H1 (cell line): ENCODE data around the gene RBM5.

ENCODE experiments used
- CTCF ChIP-seq, 3 experiments: IDR thresholded peaks; 1 replicate in 2 of 3; 2 replicates in 1 of 3; pipeline versions ENCODE4 v1.5.1 to v1.6.1; 2011; ENCODE audit warnings: low read length in 3 of 3, mild to moderate bottlenecking in 3 of 3, inconsistent platforms in 2 of 3, low read depth in 1 of 3, moderate library complexity in 1 of 3; ENCODE audit not compliant: insufficient read depth in 1 of 3; ENCODE audit errors: control extremely low read depth in 1 of 3
- JUND ChIP-seq: IDR thresholded peaks from 2 replicates; pipeline ENCODE4 v1.6.1; 2011; ENCODE audit warnings: mild to moderate bottlenecking, improper control_type of control experiment, low read length
- POLR2A ChIP-seq, 2 experiments: IDR thresholded peaks; 1 replicate in 1 of 2; 2 replicates in 1 of 2; pipeline ENCODE4 v1.6.1; 2011; ENCODE audit warnings: low read depth in 2 of 2, low read length in 2 of 2, mild to moderate bottlenecking in 2 of 2; ENCODE audit errors: control extremely low read depth in 1 of 2
- RNF2 ChIP-seq: fragments of 200-900, 300-1000 bp; sonication (generic); IDR thresholded peaks from 2 replicates; pipeline ENCODE4 v1.7.1; 2016; ENCODE audit warnings: borderline replicate concordance, low read depth, mild to moderate bottlenecking, antibody characterized with exemption, low read length; ENCODE audit not compliant: poor library complexity, severe bottlenecking; ENCODE audit errors: missing control alignments
- SP1 ChIP-seq: IDR thresholded peaks from 2 replicates; pipeline ENCODE4 v1.6.1; 2011; ENCODE audit warnings: low read depth, low read length
- SP2 ChIP-seq: IDR thresholded peaks from 2 replicates; pipeline ENCODE4 v1.6.1; 2012; ENCODE audit warnings: mild to moderate bottlenecking, low read length, inconsistent platforms

DNA sequence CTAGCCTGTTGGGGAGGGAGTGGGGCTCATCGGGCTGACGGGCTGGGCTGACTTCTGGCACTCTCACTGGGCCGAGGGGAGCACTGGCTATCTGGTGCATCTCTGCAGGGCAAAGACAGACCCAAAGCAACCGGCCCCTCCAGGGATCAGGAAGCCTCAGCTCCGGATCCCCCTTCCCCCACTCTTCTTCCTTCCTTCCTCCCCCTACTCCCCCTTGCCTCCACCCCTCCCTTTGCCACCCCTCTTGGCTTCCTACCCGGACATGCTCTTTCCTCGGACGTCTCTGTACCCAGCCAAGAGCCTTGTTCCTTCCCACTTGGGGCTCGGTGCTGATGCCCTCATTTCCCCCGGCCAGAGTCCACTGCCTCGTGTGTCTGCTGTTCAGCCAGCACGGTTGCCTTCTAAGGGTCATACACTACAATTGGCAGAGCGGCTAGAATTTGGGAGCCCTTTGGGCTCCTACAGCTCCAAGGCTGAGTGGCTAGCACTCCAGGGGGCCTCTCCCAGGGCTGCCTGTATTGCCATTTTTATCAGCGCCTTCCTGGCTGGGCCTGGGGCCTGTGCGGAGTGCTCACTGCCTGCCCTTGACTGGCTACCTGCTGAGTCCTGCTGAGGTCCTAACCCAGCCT lies 77.3 kb downstream of the RBM5 start:
- TF ChIP-seq SP2 (no peak), JUND (no peak), SP1 (no peak), CTCF (IDR thresholded peaks at IDR 0.05; ENCODE audit: control extremely low read depth in 1 of 3, insufficient read depth in 1 of 3, low read depth in 1 of 3, low read length in 3 of 3) (no peak), RNF2 (no peak), POLR2A (IDR thresholded peaks at IDR 0.05; ENCODE audit: control extremely low read depth in 1 of 2, low read depth in 2 of 2, low read length in 2 of 2) (no peak)
